Right lobe of liver (tissue), 6 donors: ENCODE results near the gene C2orf69. TPM values are rescaled to one million over a fixed set of nuclear protein-coding genes. Genes with fewer than 3 reads are reported as not detected.

Experiments
- ATAC-seq, 4 donors: fragments of 200-7000 bp; cut with Tn5 transposase; one replicate each; pipeline ENCODE4 v1.9.1; 2020; ENCODE audit warnings: mild to moderate bottlenecking in 4 of 4, moderate library complexity in 4 of 4
- DNase-seq, 3 donors: peaks; one replicate each; pipeline ENCODE4 v3.0.0-alpha.2; 2020
- H3K27ac ChIP-seq, 3 donors: fragments of 200-600 bp; one replicate each; pipeline ENCODE4 v1.8.0; 2022
- H3K27me3 ChIP-seq, 2 donors: fragments of 200-600 bp; one replicate each; pipeline ENCODE4 v1.8.0; 2022
- H3K36me3 ChIP-seq, 4 donors: fragments of 200-600 bp; sonication (generic) in 1 of 4; one replicate each; pipeline versions ENCODE4 v1.5.1 to v1.8.0; 2017 to 2022; ENCODE audit warnings: control low read depth in 1 of 4
- H3K4me1 ChIP-seq, 4 donors: fragments of 200-600 bp; sonication (generic) in 1 of 4; one replicate each; pipeline versions ENCODE4 v1.5.1 to v1.8.0; 2017 to 2022; ENCODE audit warnings: control low read depth in 1 of 4
- H3K4me3 ChIP-seq, 3 donors: fragments of 200-600 bp; one replicate each; pipeline ENCODE4 v1.8.0; 2022
- H3K9me3 ChIP-seq, 4 donors: fragments of 200-600 bp; sonication (generic) in 1 of 4; one replicate each; pipeline versions ENCODE4 v1.5.1 to v1.8.0; 2017 to 2022; ENCODE audit warnings: control low read depth in 1 of 4
- POLR2A ChIP-seq: fragments of 450-650 bp; IDR thresholded peaks from one replicate; pipeline ENCODE4 v1.6.1; 2017; ENCODE audit warnings: antibody characterized with exemption, mild to moderate bottlenecking
- WGBS: methylation state at CpG from one replicate; pipeline ENCODE4 v1.1.6; 2018; ENCODE audit warnings: low coverage, low lambda C conversion rate; ENCODE audit not compliant: insufficient coverage; ENCODE audit errors: missing lambda C conversion rate; 5-methylcytosine and 5-hydroxymethylcytosine counted together
- intact Hi-C, 2 donors: fragments of 100-400 bp; cut with DNase I; formaldehyde crosslinking; loops; one replicate each; pipeline versions ENCODE4 v1.11.2 to v1.14.1; 2022
- total RNA-seq, 6 experiments: library from RNA; depleted of rRNA in 2 of 6; stranded (reverse); fragments of >200 nt in 2 of 6; fragmentation: NEBNext Ultra II Directional in 3 of 6; extraction: Animal tissue kit (Norgen Biotek cat#: 25700) in 3 of 6; gene quantifications; one replicate each; pipeline versions ENCODE4 v1.1.0 to v1.2.4, GENCODE V29; 2016 to 2023
- TF ChIP-seq, protein P1 (sequence below), 4 donors: fragments of 200-600 bp in 3 of 4; fragments of 450-650 bp in 1 of 4; IDR thresholded peaks; one replicate each; pipeline versions ENCODE4 v1.5.1 to v1.8.0; 2016 to 2022; ENCODE audit warnings: antibody characterized with exemption in 4 of 4, mild to moderate bottlenecking in 2 of 4
- donor health status: DM: no; HTN: yes; CAD: no.
- donor health status: DM: no; HTN: no; CAD: no.
- donor health status: DM: no; HTN: no; CAD: no.
- donor health status: DM: no; HTN: yes; CAD: no.
- donor health status: DM: no; HTN: yes; CAD: no.

Gene C2orf69
- total RNA-seq, 6 experiments from 2014 or later, result 5.8 to 7.9 (median 6.9) TPM

GRCh38 chr2:199940373-199940772 lies 29.3 kb downstream of the C2orf69 start:
- Histone ChIP-seq H3K27me3 (no peaks in the 10 kb centered on the region), H3K36me3 (peaks cover 0 to 13% (median 3%) of the 10 kb centered on the region in 4 donors), H3K4me1 (peaks cover 0 to 8% (median 0%) of the 10 kb centered on the region in 4 donors), H3K27ac (no peak overlapping the region), H3K4me3 (no peak overlapping the region), H3K9me3 (no peaks in the 10 kb centered on the region)
- intact Hi-C loops, result no loop called here
- peak; percentile 43 to 65 (median 54) for ATAC-seq
- 87% methylated on average over 2 of the region's 2 CpGs for WGBS
- DNase-seq, result no peak
- no peak for TF ChIP-seq POLR2A
- TF ChIP-seq, protein P1, sequence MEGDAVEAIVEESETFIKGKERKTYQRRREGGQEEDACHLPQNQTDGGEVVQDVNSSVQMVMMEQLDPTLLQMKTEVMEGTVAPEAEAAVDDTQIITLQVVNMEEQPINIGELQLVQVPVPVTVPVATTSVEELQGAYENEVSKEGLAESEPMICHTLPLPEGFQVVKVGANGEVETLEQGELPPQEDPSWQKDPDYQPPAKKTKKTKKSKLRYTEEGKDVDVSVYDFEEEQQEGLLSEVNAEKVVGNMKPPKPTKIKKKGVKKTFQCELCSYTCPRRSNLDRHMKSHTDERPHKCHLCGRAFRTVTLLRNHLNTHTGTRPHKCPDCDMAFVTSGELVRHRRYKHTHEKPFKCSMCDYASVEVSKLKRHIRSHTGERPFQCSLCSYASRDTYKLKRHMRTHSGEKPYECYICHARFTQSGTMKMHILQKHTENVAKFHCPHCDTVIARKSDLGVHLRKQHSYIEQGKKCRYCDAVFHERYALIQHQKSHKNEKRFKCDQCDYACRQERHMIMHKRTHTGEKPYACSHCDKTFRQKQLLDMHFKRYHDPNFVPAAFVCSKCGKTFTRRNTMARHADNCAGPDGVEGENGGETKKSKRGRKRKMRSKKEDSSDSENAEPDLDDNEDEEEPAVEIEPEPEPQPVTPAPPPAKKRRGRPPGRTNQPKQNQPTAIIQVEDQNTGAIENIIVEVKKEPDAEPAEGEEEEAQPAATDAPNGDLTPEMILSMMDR (IDR thresholded peaks at IDR 0.05), result peak in 3 of 4 donors; percentile 15 to 30 (median 27)

- DNase-seq, result no peak
- Histone ChIP-seq H3K27ac (no peak overlapping the region), H3K9me3 (no peaks in the 10 kb centered on the region), H3K4me1 (no peaks in the 10 kb centered on the region), H3K36me3 (peaks cover 0 to 32% (median 4%) of the 10 kb centered on the region in 4 donors), H3K4me3 (no peak overlapping the region), H3K27me3 (no peaks in the 10 kb centered on the region)
- TF ChIP-seq, protein P1 (IDR thresholded peaks at IDR 0.05), result no peak
- no peak for TF ChIP-seq POLR2A
- intact Hi-C loops, result no loop called here
- ATAC-seq, result no peak
- WGBS, result 96% methylated on average over 4 of the region's 4 CpGs
Observed at GRCh38 chr2:199943373-199943772, 32.3 kb downstream of the C2orf69 start.

DNA sequence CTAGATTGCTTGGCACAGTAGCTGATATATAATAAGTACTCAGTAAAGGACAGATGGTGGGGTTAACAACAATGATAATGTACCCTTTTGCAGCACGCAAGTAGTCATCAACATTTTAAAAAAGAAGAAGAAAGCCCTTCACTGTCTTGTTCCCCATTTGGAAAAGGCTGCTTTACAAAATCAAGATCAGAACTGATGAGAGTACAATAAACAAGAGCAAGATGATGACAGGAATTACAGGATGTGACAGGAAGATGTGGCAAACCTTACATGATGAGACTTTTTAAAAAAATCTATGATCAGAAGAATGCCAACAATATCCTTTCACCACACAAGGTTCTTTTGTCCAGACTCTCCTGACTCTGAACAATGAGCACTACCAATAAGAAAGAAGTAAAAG lies 35.1 kb downstream of the C2orf69 start:
- Histone ChIP-seq H3K4me3 (no peak overlapping the region), H3K9me3 (no peaks in the 10 kb centered on the region), H3K4me1 (no peaks in the 10 kb centered on the region), H3K27me3 (no peaks in the 10 kb centered on the region), H3K27ac (no peak overlapping the region), H3K36me3 (peaks cover 0 to 30% (median 4%) of the 10 kb centered on the region in 4 donors)
- ATAC-seq (no peak), DNase-seq (no peak)
- WGBS, result 90% methylated on average over 1 of the region's 1 CpG
- TF ChIP-seq, protein P1 (IDR thresholded peaks at IDR 0.05), result no peak
- TF ChIP-seq POLR2A, result no peak
- intact Hi-C loops, result no loop called here

DNA sequence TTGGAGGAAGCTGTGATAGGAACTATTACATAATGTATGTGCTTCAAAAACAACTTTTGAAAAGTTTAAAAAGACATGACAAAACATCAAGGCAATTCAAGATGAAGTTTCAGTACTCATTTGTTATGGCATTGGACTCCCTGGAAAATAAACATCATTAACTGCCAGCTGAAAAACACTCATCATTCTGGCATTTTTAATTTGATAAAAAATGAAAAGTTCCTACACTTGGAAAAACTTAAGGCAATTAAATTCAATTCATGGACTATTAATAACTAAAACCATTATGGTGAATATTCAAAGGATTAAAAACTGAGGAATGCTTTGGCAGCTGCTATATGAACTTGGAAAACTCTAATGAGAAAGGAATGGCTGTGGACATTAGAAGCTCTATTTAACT lies 35.7 kb downstream of the C2orf69 start:
- no peak for DNase-seq
- Histone ChIP-seq H3K36me3 (peaks cover 0 to 30% (median 4%) of the 10 kb centered on the region in 4 donors), H3K4me1 (no peaks in the 10 kb centered on the region), H3K4me3 (no peak overlapping the region), H3K27me3 (no peaks in the 10 kb centered on the region), H3K27ac (no peak overlapping the region), H3K9me3 (no peaks in the 10 kb centered on the region)
- intact Hi-C loops, result no loop called here
- TF ChIP-seq POLR2A, result no peak
- TF ChIP-seq, protein P1 (IDR thresholded peaks at IDR 0.05), result no peak
- no peak for ATAC-seq

DNA sequence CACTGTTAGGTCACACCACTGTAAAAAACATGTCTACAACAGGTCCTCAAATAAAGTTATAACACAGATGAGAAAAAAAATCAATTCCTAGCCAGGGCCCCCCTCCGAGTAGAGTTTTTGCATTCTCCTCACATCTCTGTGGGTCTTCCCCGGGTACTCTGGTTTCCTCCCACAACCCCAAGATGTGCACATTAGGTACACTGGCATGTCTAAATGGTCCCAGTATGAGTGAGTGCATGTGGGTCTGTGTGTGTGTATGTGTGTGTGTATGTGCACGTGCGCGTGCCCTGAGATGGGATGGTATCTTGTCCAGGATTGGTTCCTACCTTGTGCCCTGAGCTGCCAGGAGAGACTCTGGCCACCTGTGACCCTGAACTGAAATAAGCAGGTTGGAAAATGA lies 39.3 kb downstream of the C2orf69 start:
- intact Hi-C loops, result no loop called here
- TF ChIP-seq POLR2A, result no peak
- TF ChIP-seq, protein P1 (IDR thresholded peaks at IDR 0.05), result no peak
- Histone ChIP-seq H3K9me3 (no peaks in the 10 kb centered on the region), H3K4me1 (peaks cover 0 to 10% (median 4%) of the 10 kb centered on the region in 4 donors), H3K4me3 (no peak overlapping the region), H3K27me3 (no peaks in the 10 kb centered on the region), H3K36me3 (peaks cover 0 to 30% (median 1%) of the 10 kb centered on the region in 4 donors), H3K27ac (no peak overlapping the region)
- DNase-seq (no peak), ATAC-seq (no peak)
- WGBS, result 94% methylated on average over 4 of the region's 5 CpGs
